Gastrocnemius medialis (tissue), 4 donors: ENCODE results near the gene FIZ1. TPM values are rescaled to one million over a fixed set of nuclear protein-coding genes. Genes with fewer than 3 reads are reported as not detected.

ENCODE experiments used
- ATAC-seq, 2 donors: fragments of 150-250 bp; one replicate each; pipeline ENCODE4 v1.9.1; 2016
- DNase-seq, 2 donors: peaks; one replicate each; pipeline ENCODE4 v3.0.0-alpha.2; 2019
- H3K27ac ChIP-seq, 4 donors: fragments of 200-600 bp; sonication (generic); 1 replicate in 1 of 4; 2 replicates in 3 of 4; pipeline ENCODE4 v1.5.1; 2016 to 2018; ENCODE audit warnings: mild to moderate bottlenecking in 2 of 4, moderate library complexity in 1 of 4
- H3K27me3 ChIP-seq, 3 donors: fragments of 200-600 bp; sonication (generic) in 2 of 3; 1 replicate in 1 of 3; 2 replicates in 2 of 3; pipeline versions ENCODE4 v1.5.1 to v1.6.0; 2016 to 2019; ENCODE audit warnings: mild to moderate bottlenecking in 1 of 3, moderate library complexity in 1 of 3
- H3K36me3 ChIP-seq, 2 donors: fragments of 200-600 bp; sonication (generic) in 1 of 2; one replicate each; pipeline ENCODE4 v1.5.1; 2017 to 2018
- H3K4me1 ChIP-seq, 2 donors: fragments of 200-600 bp; sonication (generic) in 1 of 2; one replicate each; pipeline ENCODE4 v1.5.1; 2016 to 2017; ENCODE audit warnings: mild to moderate bottlenecking in 2 of 2
- H3K4me3 ChIP-seq, 4 donors: fragments of 200-600 bp; sonication (generic) in 3 of 4; 1 replicate in 1 of 4; 2 replicates in 3 of 4; pipeline ENCODE4 v1.5.1; 2016 to 2019; ENCODE audit warnings: mild to moderate bottlenecking in 2 of 4
- H3K9me3 ChIP-seq, 3 donors: fragments of 200-600 bp; sonication (generic) in 2 of 3; 1 replicate in 1 of 3; 2 replicates in 2 of 3; pipeline ENCODE4 v1.5.1; 2016 to 2019
- POLR2A ChIP-seq, 2 donors: fragments of 450-650 bp; IDR thresholded peaks; one replicate each; pipeline ENCODE4 v1.6.1; 2017; ENCODE audit warnings: antibody characterized with exemption in 2 of 2, mild to moderate bottlenecking in 2 of 2, moderate library complexity in 2 of 2
- in situ Hi-C, 4 donors: fragments of 200-750 bp; cut with MboI; loops; one replicate each; pipeline versions ENCODE4 v1.15.0 to v1.8.0; 2017; ENCODE audit warnings: low sequenced_read_pairs in 4 of 4
- intact Hi-C: fragments of 100-400 bp; cut with DNase I; formaldehyde crosslinking; loops from one replicate; pipeline ENCODE4 v1.15.1; 2023; ENCODE audit warnings: low total_unique reads
- total RNA-seq, 4 donors: library from RNA; depleted of rRNA; stranded (reverse); fragments of >200 nt; gene quantifications; one replicate each; pipeline versions ENCODE4 v1.1.0 to v1.2.3, GENCODE V29; 2016
- TF ChIP-seq, protein P1 (sequence below), 5 experiments: fragments of 450-650 bp in 3 of 5; fragments of 200-600 bp in 2 of 5; sonication (generic) in 2 of 5; IDR thresholded peaks in 4 of 5; conservative IDR thresholded peaks in 1 of 5; 1 replicate in 4 of 5; 2 replicates in 1 of 5; pipeline ENCODE4 v1.5.1; 2016 to 2019; ENCODE audit warnings: antibody characterized with exemption in 5 of 5, mild to moderate bottlenecking in 3 of 5, moderate library complexity in 3 of 5

FIZ1 gene
- total RNA-seq, 4 donors from 2014 or later, result 6.8 to 11.2 (median 7.4) TPM

DNA sequence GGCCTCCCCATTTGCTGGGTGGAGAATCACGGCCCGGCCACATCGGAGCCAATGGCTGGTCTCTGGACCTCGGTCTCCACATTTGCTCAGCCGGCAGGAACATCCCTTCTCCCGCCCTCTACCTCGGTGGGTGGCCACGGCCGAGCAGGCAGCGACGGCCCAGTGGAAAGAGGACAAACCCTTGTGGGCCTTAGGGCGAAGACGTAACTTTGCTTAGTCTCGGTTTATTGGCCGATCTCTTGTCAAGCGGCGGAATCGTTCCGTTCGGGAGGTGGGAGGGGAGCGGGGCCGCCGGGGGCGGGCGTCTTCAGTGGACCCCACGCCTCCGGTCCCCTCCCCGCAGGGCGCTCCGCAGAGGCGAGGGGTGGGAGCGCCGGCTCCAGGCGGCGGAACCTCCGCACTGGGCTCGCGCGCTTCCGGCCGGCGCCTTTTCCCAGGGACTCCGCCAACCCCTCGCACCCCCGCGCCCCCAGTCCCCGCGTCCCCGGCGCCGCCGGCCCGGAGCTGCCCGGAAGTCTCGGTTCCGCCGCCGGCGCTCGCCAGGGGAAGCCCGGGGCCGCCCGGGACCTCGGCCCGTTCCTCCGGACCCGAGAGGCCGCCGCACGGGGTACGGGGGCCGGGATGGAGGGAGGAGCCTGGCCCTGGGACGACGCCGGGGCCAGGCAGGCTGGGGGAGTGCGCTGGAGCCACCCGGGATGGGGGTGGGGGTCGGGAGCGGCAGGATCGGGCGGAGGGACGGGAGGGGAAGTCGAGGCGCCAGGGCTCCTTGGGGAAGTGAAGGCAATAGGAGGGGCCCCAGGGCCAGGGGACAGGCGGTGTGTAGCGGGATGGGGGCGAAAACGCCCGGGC is 41.5 kb upstream of the FIZ1 start, which contains the start of gene ZNF580:
Gene ZNF580 (plus strand): TSS at position 426 of the 849 bp plus-strand sequence. CDS start 1,507 bp downstream, outside the sequence.
- Histone ChIP-seq H3K4me3 (peak within 1 kb of the TSS; percentile 80 to 99 (median 94)), H3K36me3 (peaks cover 0 to 10% of the 10 kb centered on the region in 2 donors), H3K27me3 (no peaks in the 10 kb centered on the region), H3K4me1 (peaks cover 67 to 72% of the 10 kb centered on the region in 2 donors), H3K9me3 (no peaks in the 10 kb centered on the region), H3K27ac (peak within 1 kb of the TSS; percentile 82 to 98 (median 90))
- DNase-seq (no peak), ATAC-seq (peak; percentile 57 to 64)
- intact Hi-C loops, result loop anchor here (5.0 kb wide), 1 partner anchor 524 kb away; the partner anchor contains the start of gene PPP1R12C
- TF ChIP-seq, protein P1, sequence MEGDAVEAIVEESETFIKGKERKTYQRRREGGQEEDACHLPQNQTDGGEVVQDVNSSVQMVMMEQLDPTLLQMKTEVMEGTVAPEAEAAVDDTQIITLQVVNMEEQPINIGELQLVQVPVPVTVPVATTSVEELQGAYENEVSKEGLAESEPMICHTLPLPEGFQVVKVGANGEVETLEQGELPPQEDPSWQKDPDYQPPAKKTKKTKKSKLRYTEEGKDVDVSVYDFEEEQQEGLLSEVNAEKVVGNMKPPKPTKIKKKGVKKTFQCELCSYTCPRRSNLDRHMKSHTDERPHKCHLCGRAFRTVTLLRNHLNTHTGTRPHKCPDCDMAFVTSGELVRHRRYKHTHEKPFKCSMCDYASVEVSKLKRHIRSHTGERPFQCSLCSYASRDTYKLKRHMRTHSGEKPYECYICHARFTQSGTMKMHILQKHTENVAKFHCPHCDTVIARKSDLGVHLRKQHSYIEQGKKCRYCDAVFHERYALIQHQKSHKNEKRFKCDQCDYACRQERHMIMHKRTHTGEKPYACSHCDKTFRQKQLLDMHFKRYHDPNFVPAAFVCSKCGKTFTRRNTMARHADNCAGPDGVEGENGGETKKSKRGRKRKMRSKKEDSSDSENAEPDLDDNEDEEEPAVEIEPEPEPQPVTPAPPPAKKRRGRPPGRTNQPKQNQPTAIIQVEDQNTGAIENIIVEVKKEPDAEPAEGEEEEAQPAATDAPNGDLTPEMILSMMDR (IDR thresholded peaks at IDR 0.05 in 4 of 5, conservative IDR thresholded peaks at IDR 0.05 in 1 of 5), result no peak
- peak in 1 of 2 donors; percentile 39 for TF ChIP-seq POLR2A (IDR thresholded peaks at IDR 0.05)
- in situ Hi-C loops, result loop anchor here in 1 of 4 donors (25.0 kb wide), 1 partner anchor 504 kb away; the partner anchor contains the start of gene TNNT1

DNA sequence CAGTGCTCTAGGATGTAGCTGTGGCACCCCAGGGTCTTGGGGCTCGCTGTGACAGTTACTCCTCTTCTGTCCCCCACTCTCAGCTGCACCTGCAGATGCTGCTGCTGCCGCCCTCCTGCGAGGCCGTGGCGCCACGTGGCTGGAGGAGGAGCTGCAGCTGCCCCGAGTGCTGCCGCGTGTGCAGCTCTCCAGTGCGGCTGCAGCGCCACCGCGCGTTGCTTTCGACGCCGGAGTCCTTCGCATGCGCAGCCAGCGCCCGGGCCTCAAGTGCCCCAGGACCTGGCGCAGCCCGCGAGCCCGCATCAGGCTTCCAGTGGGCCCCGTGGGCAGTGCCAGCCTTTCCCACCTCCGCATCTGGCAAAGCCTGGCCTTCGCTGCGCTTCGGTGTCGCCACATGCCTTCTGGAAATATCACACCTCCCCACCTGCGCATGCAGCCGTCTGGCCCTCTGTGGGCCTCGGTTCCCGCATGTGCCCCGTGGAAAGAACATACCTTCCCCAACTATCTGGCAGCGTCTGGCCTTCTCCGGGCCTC is 40.8 kb upstream of the FIZ1 start:
- Histone ChIP-seq H3K27me3 (no peaks in the 10 kb centered on the region), H3K9me3 (no peaks in the 10 kb centered on the region), H3K4me3 (peak overlapping the region; percentile 80 to 99 (median 94)), H3K4me1 (peaks cover 67 to 76% of the 10 kb centered on the region in 2 donors), H3K27ac (peak overlapping the region; percentile 82 to 98 (median 90)), H3K36me3 (peaks cover 0 to 5% of the 10 kb centered on the region in 2 donors)
- DNase-seq (peak; percentile 33 to 74), ATAC-seq (peak; percentile 15 to 34)
- TF ChIP-seq, protein P1 (IDR thresholded peaks at IDR 0.05 in 4 of 5, conservative IDR thresholded peaks at IDR 0.05 in 1 of 5), result peak; percentile 50 to 70 (median 67)
- TF ChIP-seq POLR2A (IDR thresholded peaks at IDR 0.05), result no peak
- in situ Hi-C loops, result loop anchor here in 1 of 4 donors (25.0 kb wide), 1 partner anchor 503 kb away; the partner anchor contains the start of gene TNNT1
- intact Hi-C loops, result loop anchor here (5.0 kb wide), 1 partner anchor 523 kb away; the partner anchor contains the start of gene PPP1R12C

DNA sequence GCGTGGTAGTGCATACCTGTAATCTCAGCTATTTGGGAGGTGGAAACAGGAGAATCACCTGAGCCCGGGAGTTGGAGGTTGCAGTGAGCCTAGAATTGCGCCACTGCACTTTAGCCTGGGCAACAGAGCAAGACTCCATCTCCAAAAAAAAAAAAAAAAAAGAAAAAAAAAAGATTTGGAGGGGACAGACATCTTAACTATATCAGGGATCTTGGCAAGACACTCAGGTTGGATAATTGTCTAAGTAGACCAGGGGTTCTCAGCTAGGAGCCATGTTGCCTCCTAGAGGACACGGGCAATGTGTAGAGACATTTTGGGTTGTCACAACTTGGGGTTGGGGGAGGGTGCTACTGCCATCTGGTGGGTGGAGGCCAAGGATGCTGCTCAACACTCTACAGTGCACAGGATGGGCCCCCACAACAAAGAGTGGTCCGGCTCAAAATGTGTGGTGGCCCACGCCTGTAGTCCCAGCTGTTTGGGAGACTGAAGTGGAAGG is 39.6 kb upstream of the FIZ1 start:
- intact Hi-C loops (loop anchor here (5.0 kb wide), 1 partner anchor 42 kb away; the partner anchor contains the start of gene FIZ1), in situ Hi-C loops (loop anchor here in 3 of 4 donors (10.0 to 25.0 kb wide), 3 partner anchors 54 to 502 kb away; partner anchors contain the start of genes TNNT1 (in 1 of the 3) and ZNF579 (in 1 of the 3))
- no peaks in the 10 kb centered on the region for H3K27me3 ChIP-seq
- ATAC-seq (no peak), DNase-seq (peak in 1 of 2 donors; percentile 50)
- no peak overlapping the region for H3K4me3 ChIP-seq
- H3K36me3 ChIP-seq, result no peaks in the 10 kb centered on the region
- H3K27ac ChIP-seq, result peak overlapping the region in 2 of 4 donors; percentile 83 to 97
- no peaks in the 10 kb centered on the region for H3K9me3 ChIP-seq
- TF ChIP-seq, protein P1 (IDR thresholded peaks at IDR 0.05 in 4 of 5, conservative IDR thresholded peaks at IDR 0.05 in 1 of 5), result peak in 4 of 5 experiments; percentile 14 to 36 (median 26)
- TF ChIP-seq POLR2A (IDR thresholded peaks at IDR 0.05), result no peak
- H3K4me1 ChIP-seq, result peaks cover 61 to 74% of the 10 kb centered on the region in 2 donors

DNA sequence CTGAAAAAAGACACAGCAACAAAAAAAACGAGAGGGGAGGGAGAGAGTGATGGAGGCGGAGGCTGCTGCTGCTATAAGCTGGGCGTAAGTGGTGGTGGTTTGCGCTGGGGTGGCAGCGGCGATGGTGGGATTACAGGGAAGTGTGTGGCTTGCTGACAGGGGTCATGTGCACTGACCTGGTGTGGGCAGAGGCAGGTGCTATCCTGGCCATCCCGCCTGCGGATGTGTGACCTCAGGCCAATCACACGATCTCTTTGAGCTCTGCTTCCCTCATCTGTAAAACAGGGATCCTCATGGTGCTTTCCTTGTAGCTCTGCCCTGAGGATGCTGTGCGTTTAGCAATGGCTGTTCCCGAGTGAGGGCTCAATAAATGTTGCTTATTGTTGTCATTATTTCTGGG is 38.2 kb upstream of the FIZ1 start:
- Histone ChIP-seq H3K4me3 (no peak overlapping the region), H3K9me3 (no peaks in the 10 kb centered on the region), H3K27ac (peak overlapping the region in 2 of 4 donors; percentile 90 to 100), H3K27me3 (no peaks in the 10 kb centered on the region), H3K36me3 (no peaks in the 10 kb centered on the region), H3K4me1 (peaks cover 52 to 65% of the 10 kb centered on the region in 2 donors)
- intact Hi-C loops (loop anchor here (5.0 kb wide), 1 partner anchor 40 kb away; the partner anchor contains the start of gene FIZ1), in situ Hi-C loops (loop anchor here in 3 of 4 donors (10.0 to 25.0 kb wide), 3 partner anchors 53 to 500 kb away; partner anchors contain the start of genes TNNT1 (in 1 of the 3) and ZNF579 (in 1 of the 3))
- TF ChIP-seq, protein P1 (IDR thresholded peaks at IDR 0.05 in 4 of 5, conservative IDR thresholded peaks at IDR 0.05 in 1 of 5), result no peak
- no peak for TF ChIP-seq POLR2A (IDR thresholded peaks at IDR 0.05)
- DNase-seq (no peak), ATAC-seq (no peak)
